PFSK-1 (cell line): ENCODE results near the gene LASP1.

Source experiments
- POLR2AphosphoS5 ChIP-seq: IDR thresholded peaks from 2 replicates; pipeline ENCODE4 v1.6.1; 2012; ENCODE audit warnings: low read depth, mild to moderate bottlenecking, control low read depth, low read length, moderate library complexity
- TAF1 ChIP-seq: IDR thresholded peaks from 2 replicates; pipeline ENCODE4 v1.6.1; 2012; ENCODE audit warnings: low read length, control low read depth, borderline replicate concordance; ENCODE audit not compliant: insufficient read depth
- TF ChIP-seq, protein P1 (sequence below), 2 experiments: IDR thresholded peaks; 2 replicates each; pipeline versions ENCODE4 v1.6.1 to v1.8.0; 2011 to 2012; ENCODE audit warnings: low read depth in 2 of 2, low read length in 2 of 2, control low read depth in 1 of 2, inconsistent platforms in 1 of 2, mild to moderate bottlenecking in 1 of 2, moderate library complexity in 1 of 2; ENCODE audit not compliant: insufficient read depth in 1 of 2

DNA sequence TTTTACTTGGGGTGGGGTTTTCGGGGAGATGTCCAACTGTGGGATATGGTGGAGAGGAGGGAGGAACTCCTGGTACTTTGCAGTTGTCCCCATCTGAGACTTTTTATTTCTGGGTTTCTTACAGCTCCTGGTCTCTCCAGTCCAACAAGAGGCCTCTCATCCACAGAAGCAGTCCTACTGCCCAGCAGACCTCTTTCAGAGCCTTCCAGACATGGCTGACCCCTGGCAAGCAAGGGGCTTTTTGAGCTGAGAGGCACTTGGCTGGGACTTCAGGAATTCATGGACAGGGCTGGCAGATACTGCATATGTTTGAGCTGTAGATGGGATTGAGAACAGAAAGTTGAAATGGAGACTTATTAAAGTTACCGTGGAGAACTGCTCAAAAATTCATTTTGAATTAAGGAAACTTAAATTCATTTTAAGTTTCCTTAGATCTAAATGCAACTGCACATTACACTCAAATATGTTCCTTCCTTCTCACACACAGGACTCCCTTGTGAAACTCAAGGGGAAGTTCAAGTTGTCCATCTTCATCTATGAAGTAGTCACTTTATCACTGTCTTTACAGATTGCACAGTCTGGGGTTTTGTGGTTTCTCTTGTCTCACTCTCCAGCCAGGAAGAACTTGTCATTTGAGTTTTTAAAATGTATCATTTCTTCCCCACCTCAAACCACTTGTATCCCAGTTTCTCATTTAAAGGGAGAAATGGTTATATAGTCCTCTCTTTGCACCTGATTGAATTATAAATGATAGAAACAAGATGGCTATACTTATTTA lies 56.6 kb downstream of the LASP1 start:
- TF ChIP-seq POLR2AphosphoS5 (no peak), TAF1 (no peak)
- TF ChIP-seq, protein P1, sequence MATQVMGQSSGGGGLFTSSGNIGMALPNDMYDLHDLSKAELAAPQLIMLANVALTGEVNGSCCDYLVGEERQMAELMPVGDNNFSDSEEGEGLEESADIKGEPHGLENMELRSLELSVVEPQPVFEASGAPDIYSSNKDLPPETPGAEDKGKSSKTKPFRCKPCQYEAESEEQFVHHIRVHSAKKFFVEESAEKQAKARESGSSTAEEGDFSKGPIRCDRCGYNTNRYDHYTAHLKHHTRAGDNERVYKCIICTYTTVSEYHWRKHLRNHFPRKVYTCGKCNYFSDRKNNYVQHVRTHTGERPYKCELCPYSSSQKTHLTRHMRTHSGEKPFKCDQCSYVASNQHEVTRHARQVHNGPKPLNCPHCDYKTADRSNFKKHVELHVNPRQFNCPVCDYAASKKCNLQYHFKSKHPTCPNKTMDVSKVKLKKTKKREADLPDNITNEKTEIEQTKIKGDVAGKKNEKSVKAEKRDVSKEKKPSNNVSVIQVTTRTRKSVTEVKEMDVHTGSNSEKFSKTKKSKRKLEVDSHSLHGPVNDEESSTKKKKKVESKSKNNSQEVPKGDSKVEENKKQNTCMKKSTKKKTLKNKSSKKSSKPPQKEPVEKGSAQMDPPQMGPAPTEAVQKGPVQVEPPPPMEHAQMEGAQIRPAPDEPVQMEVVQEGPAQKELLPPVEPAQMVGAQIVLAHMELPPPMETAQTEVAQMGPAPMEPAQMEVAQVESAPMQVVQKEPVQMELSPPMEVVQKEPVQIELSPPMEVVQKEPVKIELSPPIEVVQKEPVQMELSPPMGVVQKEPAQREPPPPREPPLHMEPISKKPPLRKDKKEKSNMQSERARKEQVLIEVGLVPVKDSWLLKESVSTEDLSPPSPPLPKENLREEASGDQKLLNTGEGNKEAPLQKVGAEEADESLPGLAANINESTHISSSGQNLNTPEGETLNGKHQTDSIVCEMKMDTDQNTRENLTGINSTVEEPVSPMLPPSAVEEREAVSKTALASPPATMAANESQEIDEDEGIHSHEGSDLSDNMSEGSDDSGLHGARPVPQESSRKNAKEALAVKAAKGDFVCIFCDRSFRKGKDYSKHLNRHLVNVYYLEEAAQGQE (IDR thresholded peaks at IDR 0.05; ENCODE audit: insufficient read depth in 1 of 2, low read depth in 2 of 2, low read length in 2 of 2), result no peak
